ENCODE measurements around the gene TTLL10. TPM values are rescaled to one million over a fixed set of nuclear protein-coding genes. Genes with fewer than 3 reads are reported as not detected.
A peak's percentile ranks its signal among the peaks of the same experiment; 100 is the strongest.
"Not testable (repeated sequence)": the region's sequence is repeated elsewhere in the genome, so short reads cannot be mapped to it uniquely, and the experiment has no call there.

The TTLL10 gene
- total RNA-seq, 2 experiments from 2014 or later = not detected

DNA sequence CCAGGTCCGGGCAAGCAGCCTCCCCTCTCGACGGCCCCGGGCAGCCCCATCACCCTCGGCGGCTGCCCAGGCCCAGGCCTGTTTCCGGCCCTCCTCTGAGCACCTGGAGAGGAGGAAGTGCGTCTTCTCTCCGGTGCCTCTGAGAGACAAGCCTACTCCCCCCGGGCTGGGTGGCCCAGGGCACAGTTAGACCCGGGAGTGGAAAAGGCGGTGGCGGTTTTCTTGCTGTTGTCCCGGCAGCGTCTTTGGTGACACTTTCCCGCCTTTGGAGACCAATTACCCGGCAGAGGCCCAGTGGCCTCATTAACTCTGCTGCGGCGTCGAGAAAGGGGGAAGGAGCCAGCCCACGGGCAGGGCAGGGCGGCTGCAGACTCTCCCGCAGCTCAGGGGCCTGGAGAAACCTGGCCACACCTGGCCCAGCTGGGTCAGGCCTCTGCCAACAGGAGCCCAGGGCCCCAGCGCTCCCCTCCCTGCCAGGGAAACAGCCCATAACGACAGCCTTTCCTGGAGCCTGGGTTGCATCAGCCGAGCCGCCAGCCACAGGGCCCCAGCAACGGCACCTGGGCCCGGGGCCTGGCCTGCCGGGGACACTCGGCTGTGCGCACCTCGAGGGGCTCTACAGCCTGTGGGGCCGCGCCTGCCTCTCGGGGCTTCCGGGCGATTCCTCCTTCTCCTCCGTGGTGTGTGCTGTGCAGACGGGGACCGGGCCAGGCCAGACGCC lies 29.4 kb upstream of the TTLL10 start:
- no peaks in the 10 kb centered on the region for H3K9me3 Mint-ChIP-seq
- no peaks in the 10 kb centered on the region for H3K27me3 Mint-ChIP-seq
- peak overlapping the region; percentile 89 for H3K27ac Mint-ChIP-seq
- DNase-seq = peak; percentile 80
- no peaks in the 10 kb centered on the region for H3K36me3 Mint-ChIP-seq
- H3K4me1 Mint-ChIP-seq (ENCODE audit: low read depth) = peaks cover 19% of the 10 kb centered on the region
- POLR2A ChIA-PET = interaction anchor here (0.9 kb wide), 1 partner anchor 13 kb away, joined by 3 read pairs; no protein-coding TSS in a partner anchor
- H3K4me3 Mint-ChIP-seq = peak overlapping the region; percentile 39
- intact Hi-C loops (cut with micrococcal nuclease) = no loop called here
- CTCF ChIA-PET = no interaction called here

DNA sequence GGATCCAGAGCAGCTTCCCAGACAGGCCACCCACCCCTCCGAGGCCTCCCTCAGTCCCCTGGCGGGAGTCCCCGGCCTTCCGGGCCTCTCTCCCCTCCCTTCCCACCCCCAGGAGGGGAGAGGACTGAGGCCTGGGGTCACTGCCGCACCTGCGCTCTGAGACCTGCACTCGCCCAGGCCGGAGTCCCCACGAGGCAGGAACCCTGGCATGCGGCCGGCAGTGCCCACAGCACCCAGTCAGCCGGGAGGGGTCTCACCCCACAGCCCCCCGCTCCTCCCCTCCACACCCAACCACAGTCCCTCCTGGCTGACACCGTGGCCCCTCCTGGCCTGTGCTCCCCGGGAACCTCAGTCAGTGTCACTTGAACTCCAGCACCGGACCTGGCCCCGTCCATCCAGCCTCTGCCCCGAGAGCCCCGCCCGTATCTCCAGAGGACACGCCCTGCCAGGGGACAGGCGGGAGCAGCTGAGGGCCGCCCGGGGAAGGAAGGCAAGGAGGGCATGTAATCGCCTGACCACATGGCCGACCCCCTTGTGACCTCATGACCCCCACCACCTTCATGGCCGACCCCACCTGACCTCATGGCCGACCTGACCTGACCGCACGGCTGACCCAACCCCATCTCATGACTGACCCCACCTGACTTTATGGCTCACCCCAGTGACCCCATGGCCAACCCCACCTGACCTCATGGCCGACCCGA lies 28.7 kb upstream of the TTLL10 start:
- intact Hi-C loops (cut with micrococcal nuclease) = no loop called here
- CTCF ChIA-PET = no interaction called here
- H3K4me3 Mint-ChIP-seq = no peak overlapping the region

DNA sequence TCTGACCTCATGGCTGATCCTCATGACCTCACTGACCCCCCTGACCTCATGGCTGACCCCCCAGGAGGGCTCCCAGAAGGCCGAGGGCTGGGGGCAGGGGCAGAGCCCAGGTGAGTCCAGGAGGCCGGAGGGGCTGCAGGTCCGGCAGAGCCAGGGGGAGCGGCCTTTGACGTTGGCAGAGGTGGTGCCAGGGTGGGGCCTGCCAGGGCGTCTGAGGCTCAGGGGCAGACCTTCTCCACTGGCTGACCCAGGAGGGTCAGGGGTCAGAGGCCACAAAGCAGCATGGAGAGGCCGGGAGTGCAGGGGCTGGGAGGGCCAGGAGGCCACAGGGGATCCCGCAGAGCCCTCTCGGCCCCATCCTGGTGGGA lies 28.1 kb upstream of the TTLL10 start:
- H3K9me3 Mint-ChIP-seq = no peaks in the 10 kb centered on the region
- H3K27ac Mint-ChIP-seq = peak overlapping the region; percentile 51
- ChIA-PET POLR2A (no interaction called here), CTCF (no interaction called here)
- no peak overlapping the region for H3K4me3 Mint-ChIP-seq
- no peaks in the 10 kb centered on the region for H3K27me3 Mint-ChIP-seq
- H3K36me3 Mint-ChIP-seq = no peaks in the 10 kb centered on the region
- no peak for DNase-seq
- H3K4me1 Mint-ChIP-seq (ENCODE audit: low read depth) = peaks cover 19% of the 10 kb centered on the region
- intact Hi-C loops (cut with micrococcal nuclease) = no loop called here

More for the DNA sequence above, 28.7 kb upstream of the TTLL10 start:
- peak overlapping the region; percentile 51 for H3K27ac Mint-ChIP-seq
- POLR2A ChIA-PET = no interaction called here
- H3K27me3 Mint-ChIP-seq = no peaks in the 10 kb centered on the region
- no peaks in the 10 kb centered on the region for H3K36me3 Mint-ChIP-seq
- no peak for DNase-seq
- no peaks in the 10 kb centered on the region for H3K9me3 Mint-ChIP-seq
- peaks cover 19% of the 10 kb centered on the region for H3K4me1 Mint-ChIP-seq (ENCODE audit: low read depth)

DNA sequence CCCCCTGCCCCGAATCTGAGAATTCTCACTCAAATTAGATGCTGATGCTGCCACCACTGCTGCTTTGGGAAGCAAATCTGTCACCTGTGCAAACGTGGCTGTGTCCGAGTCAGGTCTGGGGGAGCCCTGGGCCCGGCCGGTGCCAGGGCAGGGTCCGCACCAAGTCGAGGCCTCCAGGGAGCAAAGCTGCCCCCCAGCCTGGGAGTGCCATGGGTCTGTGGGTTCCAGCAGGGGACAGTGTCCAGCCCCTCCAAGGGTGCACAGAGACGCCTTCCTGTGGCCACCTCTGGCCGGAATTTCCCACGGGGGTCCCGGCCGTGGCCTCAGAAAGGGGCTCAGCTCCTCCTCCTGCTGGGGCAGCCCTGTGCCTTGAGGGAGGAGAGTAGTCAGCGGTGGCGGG lies 27.7 kb upstream of the TTLL10 start:
- peaks cover 19% of the 10 kb centered on the region for H3K4me1 Mint-ChIP-seq (ENCODE audit: low read depth)
- no peaks in the 10 kb centered on the region for H3K9me3 Mint-ChIP-seq
- POLR2A ChIA-PET = no interaction called here
- no peak overlapping the region for H3K4me3 Mint-ChIP-seq
- H3K36me3 Mint-ChIP-seq = no peaks in the 10 kb centered on the region
- no peak overlapping the region for H3K27ac Mint-ChIP-seq
- intact Hi-C loops (cut with micrococcal nuclease) = no loop called here
- CTCF ChIA-PET = no interaction called here
- no peaks in the 10 kb centered on the region for H3K27me3 Mint-ChIP-seq
- DNase-seq = no peak

DNA sequence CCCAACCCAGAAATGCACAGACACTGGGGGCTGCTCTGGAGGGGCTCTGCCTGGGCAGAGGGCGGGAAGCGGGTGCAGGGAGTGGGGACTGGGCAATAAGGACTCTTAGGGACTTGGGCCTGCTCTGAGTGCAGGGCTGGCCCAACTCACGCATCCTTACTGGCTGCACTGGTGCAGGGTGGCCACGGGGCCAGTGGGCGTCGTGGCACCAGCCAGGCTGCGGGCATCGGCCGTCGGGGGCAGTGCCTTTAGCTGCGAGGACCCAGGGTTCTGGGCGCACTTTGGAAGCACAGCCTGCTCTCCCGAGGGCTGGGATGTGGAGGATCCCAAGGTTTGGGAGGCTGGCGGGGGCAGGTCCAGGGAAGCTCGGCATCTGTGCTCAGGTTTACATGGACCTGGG lies 27.1 kb upstream of the TTLL10 start:
- no peak for DNase-seq
- peaks cover 19% of the 10 kb centered on the region for H3K4me1 Mint-ChIP-seq (ENCODE audit: low read depth)
- CTCF ChIA-PET = no interaction called here
- POLR2A ChIA-PET = no interaction called here
- intact Hi-C loops (cut with micrococcal nuclease) = no loop called here
- H3K27me3 Mint-ChIP-seq = no peaks in the 10 kb centered on the region
- no peaks in the 10 kb centered on the region for H3K36me3 Mint-ChIP-seq
- H3K4me3 Mint-ChIP-seq = no peak overlapping the region
- no peak overlapping the region for H3K27ac Mint-ChIP-seq
- no peaks in the 10 kb centered on the region for H3K9me3 Mint-ChIP-seq

DNA sequence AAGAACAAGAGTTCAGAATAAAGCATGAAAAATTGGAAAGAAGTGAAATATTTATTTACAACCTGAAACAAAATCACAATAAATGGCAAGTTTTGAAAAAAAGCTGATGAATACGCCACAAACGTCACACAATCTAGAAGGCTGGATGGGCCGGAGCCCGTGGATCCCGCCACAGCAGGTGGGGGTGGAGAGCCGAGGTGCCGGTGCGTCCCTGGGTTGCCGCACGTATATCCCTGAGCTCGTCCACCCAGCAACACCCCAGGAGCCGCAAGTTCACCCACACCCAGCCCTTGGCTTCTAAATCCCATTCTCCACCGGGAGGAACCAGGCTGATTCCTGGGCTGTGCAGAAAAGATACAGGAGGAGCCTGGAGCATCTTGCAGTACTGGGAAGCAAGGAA lies 25.6 kb upstream of the TTLL10 start:
- ChIA-PET CTCF (no interaction called here), POLR2A (no interaction called here)
- no peak for DNase-seq
- no peak overlapping the region for H3K4me3 Mint-ChIP-seq
- no peaks in the 10 kb centered on the region for H3K27me3 Mint-ChIP-seq
- intact Hi-C loops (cut with micrococcal nuclease) = no loop called here
- H3K9me3 Mint-ChIP-seq = peaks cover 12% of the 10 kb centered on the region
- H3K36me3 Mint-ChIP-seq = no peaks in the 10 kb centered on the region
- H3K27ac Mint-ChIP-seq = no peak overlapping the region
- H3K4me1 Mint-ChIP-seq (ENCODE audit: low read depth) = peaks cover 8% of the 10 kb centered on the region

DNA sequence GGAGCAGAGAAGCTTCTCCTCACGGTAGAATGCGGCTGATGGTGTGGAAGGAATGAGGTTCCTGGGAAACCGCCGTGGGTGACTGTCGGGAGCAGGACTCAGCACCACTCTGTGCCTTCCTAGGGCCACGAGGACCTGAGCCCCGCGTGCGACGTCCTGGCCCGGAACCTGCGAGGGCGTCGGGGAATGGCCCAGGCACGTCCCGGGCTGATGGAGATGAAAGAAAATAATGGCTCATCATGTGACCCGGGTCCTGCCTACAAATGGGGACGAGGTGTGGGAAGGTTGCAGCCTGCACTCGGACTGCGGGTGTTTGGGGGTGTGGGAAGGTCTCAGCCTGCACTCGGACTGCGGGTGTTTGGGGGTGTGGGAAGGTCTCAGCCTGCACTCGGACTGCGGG lies 25.1 kb upstream of the TTLL10 start:
- CTCF ChIA-PET = no interaction called here
- intact Hi-C loops (cut with micrococcal nuclease) = no loop called here
- H3K27ac Mint-ChIP-seq = no peak overlapping the region

DNA sequence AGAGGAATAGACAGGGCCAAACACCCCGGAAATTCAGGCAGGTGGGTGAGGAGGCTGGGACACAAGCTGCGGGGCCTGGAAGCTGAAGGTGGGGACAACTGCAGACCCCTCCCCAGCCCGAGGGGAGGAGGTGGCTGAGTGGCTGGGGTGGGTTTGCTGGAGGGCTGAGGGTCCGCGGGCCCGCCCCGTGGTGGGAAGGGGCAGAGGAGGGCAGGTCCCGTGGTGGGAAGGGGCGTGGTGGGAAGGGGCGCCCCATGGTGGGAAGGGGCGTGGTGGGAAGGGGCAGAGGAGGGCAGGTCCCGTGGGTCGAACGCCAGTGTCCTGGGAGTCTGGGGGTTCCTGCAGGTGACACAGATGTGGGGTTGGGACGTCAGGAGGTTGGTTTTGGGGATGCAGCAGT lies 24.3 kb upstream of the TTLL10 start:
- no peaks in the 10 kb centered on the region for H3K27me3 Mint-ChIP-seq
- DNase-seq = no peak
- H3K27ac Mint-ChIP-seq = no peak overlapping the region
- peaks cover 3% of the 10 kb centered on the region for H3K36me3 Mint-ChIP-seq
- H3K4me3 Mint-ChIP-seq = no peak overlapping the region
- intact Hi-C loops (cut with micrococcal nuclease) = no loop called here
- CTCF ChIA-PET = no interaction called here
- peaks cover 24% of the 10 kb centered on the region for H3K9me3 Mint-ChIP-seq
- no peaks in the 10 kb centered on the region for H3K4me1 Mint-ChIP-seq (ENCODE audit: low read depth)
- POLR2A ChIA-PET = no interaction called here

More for the DNA sequence above, 25.1 kb upstream of the TTLL10 start:
- no peak for DNase-seq
- peaks cover 17% of the 10 kb centered on the region for H3K9me3 Mint-ChIP-seq
- H3K4me1 Mint-ChIP-seq (ENCODE audit: low read depth) = peaks cover 5% of the 10 kb centered on the region
- no peak overlapping the region for H3K4me3 Mint-ChIP-seq
- H3K36me3 Mint-ChIP-seq = no peaks in the 10 kb centered on the region
- POLR2A ChIA-PET = no interaction called here
- no peaks in the 10 kb centered on the region for H3K27me3 Mint-ChIP-seq

DNA sequence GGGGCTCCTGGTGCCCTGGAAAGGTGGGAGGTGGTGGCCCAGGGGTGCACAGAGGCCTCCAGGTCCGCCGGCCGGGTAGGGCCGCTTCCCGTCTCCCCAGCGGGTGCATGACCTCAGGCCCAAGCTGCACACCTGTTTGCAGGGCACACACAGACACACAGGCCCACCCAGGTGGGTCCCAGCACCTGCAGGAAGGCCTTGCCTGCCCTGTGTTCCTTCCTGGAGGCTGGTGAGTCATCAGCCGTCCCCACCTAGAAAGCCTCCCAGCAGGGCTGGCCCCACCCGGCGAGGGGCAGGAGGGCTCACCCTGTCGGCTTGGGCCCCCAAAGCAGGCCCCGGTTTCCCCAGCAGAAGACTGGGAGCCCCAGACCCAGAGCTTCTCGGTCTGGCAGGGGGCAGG lies 23.6 kb upstream of the TTLL10 start:
- no peak for DNase-seq
- Mint-ChIP-seq H3K4me3 (no peak overlapping the region), H3K36me3 (peaks cover 3% of the 10 kb centered on the region), H3K9me3 (peaks cover 26% of the 10 kb centered on the region), H3K27me3 (no peaks in the 10 kb centered on the region), H3K27ac (no peak overlapping the region), H3K4me1 (ENCODE audit: low read depth) (no peaks in the 10 kb centered on the region)
- ChIA-PET POLR2A (no interaction called here), CTCF (no interaction called here)
- intact Hi-C loops (cut with micrococcal nuclease) = no loop called here

DNA sequence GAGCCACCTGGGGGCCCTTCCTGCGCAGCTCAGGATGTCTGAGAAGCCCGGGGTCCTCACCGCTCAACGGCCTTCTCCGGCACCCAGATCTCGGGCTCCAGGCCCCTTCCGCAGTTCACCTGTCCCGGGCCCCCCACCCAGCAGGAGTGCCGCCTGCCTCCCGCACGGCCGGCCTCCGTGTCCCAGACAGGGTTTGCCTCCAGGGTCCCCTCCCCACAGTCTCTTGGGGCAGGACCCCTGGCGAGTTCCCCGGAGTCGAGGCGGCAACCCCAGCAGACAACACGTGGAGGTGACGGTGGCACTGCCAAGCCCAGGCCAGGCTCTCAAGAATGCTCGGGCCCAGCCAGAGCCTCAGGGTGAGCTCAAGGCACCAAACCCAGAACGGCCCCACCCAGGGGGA lies 22.4 kb upstream of the TTLL10 start:
- no peak for DNase-seq
- Mint-ChIP-seq H3K9me3 (peaks cover 36% of the 10 kb centered on the region), H3K4me1 (ENCODE audit: low read depth) (no peaks in the 10 kb centered on the region), H3K27me3 (no peaks in the 10 kb centered on the region), H3K27ac (no peak overlapping the region), H3K36me3 (peaks cover 3% of the 10 kb centered on the region), H3K4me3 (no peak overlapping the region)
- ChIA-PET CTCF (no interaction called here), POLR2A (no interaction called here)
- intact Hi-C loops (cut with micrococcal nuclease) = no loop called here

DNA sequence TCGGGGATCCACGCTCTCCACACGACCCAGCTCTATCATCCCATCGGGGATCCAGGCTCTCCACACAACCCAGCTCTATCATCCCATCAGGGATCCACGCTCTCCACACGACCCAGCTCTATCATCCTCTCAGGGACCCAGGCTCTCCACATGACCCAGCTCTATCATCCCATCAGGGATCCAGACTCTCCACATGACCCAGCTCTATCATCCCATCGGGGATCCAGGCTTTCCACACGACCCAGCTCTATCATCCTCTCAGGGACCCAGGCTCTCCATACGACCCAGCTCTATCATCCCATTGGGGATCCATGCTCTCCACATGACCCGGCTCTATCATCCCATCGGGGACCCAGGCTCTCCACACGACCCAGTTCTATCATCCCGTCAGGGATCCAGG lies 21.2 kb upstream of the TTLL10 start:
- H3K4me1 Mint-ChIP-seq (ENCODE audit: low read depth); POLR2A ChIA-PET; H3K36me3 Mint-ChIP-seq; H3K27ac Mint-ChIP-seq; H3K4me3 Mint-ChIP-seq; intact Hi-C loops (cut with micrococcal nuclease); H3K27me3 Mint-ChIP-seq; DNase-seq: not testable (repeated sequence)
- peaks cover 39% of the 10 kb centered on the region for H3K9me3 Mint-ChIP-seq
- CTCF ChIA-PET = interaction anchor here (0.6 kb wide), 1 partner anchor 247 kb away, joined by 3 read pairs; the partner anchor contains the start of gene CCNL2

DNA sequence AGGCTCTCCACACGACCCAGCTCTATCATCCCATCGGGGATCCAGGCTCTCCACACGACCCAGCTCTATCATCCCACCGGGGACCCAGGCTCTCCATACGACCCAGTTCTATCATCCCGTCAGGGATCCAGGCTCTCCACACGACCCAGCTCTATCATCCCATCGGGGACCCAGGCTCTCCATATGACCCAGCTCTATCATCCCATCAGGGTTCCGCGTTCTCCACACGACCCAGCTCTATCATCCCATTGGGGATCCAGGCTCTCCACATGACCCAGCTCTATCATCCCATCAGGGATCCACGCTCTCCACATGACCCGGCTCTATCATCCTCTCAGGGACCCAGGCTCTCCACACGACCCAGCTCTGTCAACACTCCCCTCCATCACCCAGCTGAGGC lies 20.5 kb upstream of the TTLL10 start:
- H3K9me3 Mint-ChIP-seq = peaks cover 39% of the 10 kb centered on the region
- CTCF ChIA-PET; H3K27me3 Mint-ChIP-seq; intact Hi-C loops (cut with micrococcal nuclease); H3K4me1 Mint-ChIP-seq (ENCODE audit: low read depth); H3K36me3 Mint-ChIP-seq; H3K27ac Mint-ChIP-seq; H3K4me3 Mint-ChIP-seq; DNase-seq: not testable (repeated sequence)
- POLR2A ChIA-PET = interaction anchor here (0.7 kb wide), 1 partner anchor 53 kb away, joined by 4 read pairs; no protein-coding TSS in a partner anchor

DNA sequence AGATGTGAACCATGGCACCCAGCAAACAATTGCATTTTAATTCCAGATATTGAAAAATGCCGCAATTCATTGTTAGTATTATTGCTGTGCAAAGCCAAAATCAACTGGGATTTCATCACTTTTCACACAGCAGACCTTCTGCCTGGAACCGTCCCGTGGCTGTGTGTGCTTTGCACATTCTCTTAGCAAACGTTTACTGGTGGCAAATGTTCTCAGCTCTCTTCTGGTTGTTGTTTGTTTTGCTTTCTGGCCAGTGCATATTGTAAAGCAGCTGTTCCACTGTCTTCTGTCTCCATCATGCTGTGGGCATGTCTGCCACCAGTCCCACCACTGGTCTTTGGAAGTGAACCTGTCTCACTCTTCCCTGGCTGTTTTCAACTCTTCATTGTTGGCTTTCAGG lies 19.8 kb upstream of the TTLL10 start:
- CTCF ChIA-PET = no interaction called here
- Mint-ChIP-seq H3K9me3 (peaks cover 39% of the 10 kb centered on the region), H3K36me3 (peaks cover 3% of the 10 kb centered on the region), H3K27ac (no peak overlapping the region), H3K27me3 (no peaks in the 10 kb centered on the region), H3K4me3 (no peak overlapping the region), H3K4me1 (ENCODE audit: low read depth) (no peaks in the 10 kb centered on the region)
- intact Hi-C loops (cut with micrococcal nuclease) = no loop called here
- POLR2A ChIA-PET = no interaction called here
- no peak for DNase-seq
